ENCODE results near the gene FAM20A.

FAM20A gene

DNA sequence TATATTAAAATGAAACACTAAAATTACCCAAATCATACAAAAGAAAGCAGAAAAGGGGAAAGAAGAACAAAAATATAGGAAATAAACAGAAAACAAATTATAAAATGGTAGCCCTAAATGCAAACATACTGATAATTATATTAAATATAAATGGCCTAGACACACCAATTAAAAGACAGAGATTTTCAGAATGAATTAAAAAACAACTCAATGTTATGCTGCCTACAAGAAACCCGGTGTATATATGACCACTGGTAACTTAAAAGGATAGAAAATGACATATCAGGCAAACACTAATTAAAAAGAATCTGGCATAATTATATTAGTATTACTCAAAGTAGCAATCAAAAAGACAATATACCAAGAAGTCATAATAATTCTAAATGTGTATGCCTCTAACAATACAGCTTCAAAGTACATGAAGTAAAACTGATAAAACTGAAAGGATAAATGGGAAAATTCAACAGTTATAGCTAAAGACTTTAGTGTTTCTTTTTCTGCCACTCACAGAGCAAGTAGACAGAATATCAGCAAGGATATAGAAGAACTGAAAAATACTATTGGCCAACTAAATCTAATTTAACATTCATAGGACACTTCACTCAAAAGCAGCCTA is 7.5 kb upstream of the FAM20A start:
- no peak overlapping the region for H3K4me3 ChIP-seq (ENCODE audit: low read depth, low read length)
- H3K9me3 ChIP-seq (ENCODE audit: control insufficient read depth, insufficient read depth, low read length), result peaks cover 29% of the 10 kb centered on the region

GRCh38 chr17:68606451-68607307 is 5.5 kb upstream of the FAM20A start:
- Histone ChIP-seq H3K9ac (ENCODE audit: low read depth, low read length) (no peak overlapping the region), H3K4me1 (ENCODE audit: control insufficient read depth, insufficient read depth, low read length) (peaks cover 29% of the 10 kb centered on the region), H3K27ac (ENCODE audit: low read depth, low read length) (no peak overlapping the region), H3K4me3 (ENCODE audit: low read depth, low read length) (no peak overlapping the region), H3K9me3 (ENCODE audit: control insufficient read depth, insufficient read depth, low read length) (peaks cover 29% of the 10 kb centered on the region), H3K36me3 (ENCODE audit: control insufficient read depth, insufficient read depth, low read length) (no peaks in the 10 kb centered on the region), H3K27me3 (ENCODE audit: control insufficient read depth, insufficient read depth, low read length) (peaks cover 11% of the 10 kb centered on the region)

More for the DNA sequence above, 7.5 kb upstream of the FAM20A start:
- Histone ChIP-seq H3K27ac (ENCODE audit: low read depth, low read length) (no peak overlapping the region), H3K36me3 (ENCODE audit: control insufficient read depth, insufficient read depth, low read length) (no peaks in the 10 kb centered on the region), H3K4me1 (ENCODE audit: control insufficient read depth, insufficient read depth, low read length) (peaks cover 11% of the 10 kb centered on the region), H3K9ac (ENCODE audit: low read depth, low read length) (no peak overlapping the region), H3K27me3 (ENCODE audit: control insufficient read depth, insufficient read depth, low read length) (no peaks in the 10 kb centered on the region)

GRCh38 chr17:68605914-68606313 is 4.7 kb upstream of the FAM20A start:
- Histone ChIP-seq H3K27me3 (ENCODE audit: control insufficient read depth, insufficient read depth, low read length) (peaks cover 17% of the 10 kb centered on the region), H3K27ac (ENCODE audit: low read depth, low read length) (no peak overlapping the region), H3K9me3 (ENCODE audit: control insufficient read depth, insufficient read depth, low read length) (peaks cover 29% of the 10 kb centered on the region), H3K9ac (ENCODE audit: low read depth, low read length) (no peak overlapping the region), H3K4me1 (ENCODE audit: control insufficient read depth, insufficient read depth, low read length) (peaks cover 29% of the 10 kb centered on the region), H3K36me3 (ENCODE audit: control insufficient read depth, insufficient read depth, low read length) (no peaks in the 10 kb centered on the region), H3K4me3 (ENCODE audit: low read depth, low read length) (no peak overlapping the region)

DNA sequence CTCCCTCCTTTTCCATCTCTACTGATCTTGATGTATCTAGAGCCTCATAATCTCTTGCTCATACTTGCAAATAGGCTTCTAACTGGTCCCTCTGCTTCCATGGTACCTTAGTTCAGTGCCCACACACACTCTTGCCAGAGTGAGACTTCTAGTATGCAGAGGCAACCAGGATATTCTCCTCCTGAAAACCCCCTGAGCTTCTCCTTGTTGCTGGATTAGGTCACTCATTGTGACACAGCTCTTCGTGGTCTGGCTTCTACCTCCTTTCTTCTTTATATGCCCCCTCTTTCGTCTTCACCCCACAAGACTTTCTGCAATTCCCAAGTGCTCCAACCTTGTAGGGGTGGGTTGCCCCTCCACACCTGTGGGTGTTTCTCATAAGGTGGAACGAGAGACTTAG is 2.5 kb upstream of the FAM20A start:
- H3K9ac ChIP-seq (ENCODE audit: low read depth, low read length), result 0 out of 2 replicates have a peak overlapping the region, but pooled peaks have one; percentile 10
- H3K27me3 ChIP-seq (ENCODE audit: control insufficient read depth, insufficient read depth, low read length), result peaks cover 30% of the 10 kb centered on the region
- H3K9me3 ChIP-seq (ENCODE audit: control insufficient read depth, insufficient read depth, low read length), result peaks cover 10% of the 10 kb centered on the region
- H3K27ac ChIP-seq (ENCODE audit: low read depth, low read length), result peak overlapping the region; percentile 73
- H3K4me1 ChIP-seq (ENCODE audit: control insufficient read depth, insufficient read depth, low read length), result peaks cover 39% of the 10 kb centered on the region
- H3K4me3 ChIP-seq (ENCODE audit: low read depth, low read length), result no peak overlapping the region
- H3K36me3 ChIP-seq (ENCODE audit: control insufficient read depth, insufficient read depth, low read length), result no peaks in the 10 kb centered on the region; the same call in 1 of the 2 replicates

- Histone ChIP-seq H3K4me1 (ENCODE audit: control insufficient read depth, insufficient read depth, low read length) (peaks cover 40% of the 10 kb centered on the region), H3K4me3 (ENCODE audit: low read depth, low read length) (no peak overlapping the region), H3K27ac (ENCODE audit: low read depth, low read length) (no peak overlapping the region), H3K9me3 (ENCODE audit: control insufficient read depth, insufficient read depth, low read length) (peaks cover 4% of the 10 kb centered on the region; the same call in 1 of the 2 replicates), H3K9ac (ENCODE audit: low read depth, low read length) (no peak overlapping the region), H3K27me3 (ENCODE audit: control insufficient read depth, insufficient read depth, low read length) (peaks cover 30% of the 10 kb centered on the region), H3K36me3 (ENCODE audit: control insufficient read depth, insufficient read depth, low read length) (no peaks in the 10 kb centered on the region; the same call in 1 of the 2 replicates)
These were observed 1.9 kb upstream of the FAM20A start for GRCh38 chr17:68603027-68603426.

- Histone ChIP-seq H3K4me1 (ENCODE audit: control insufficient read depth, insufficient read depth, low read length) (peaks cover 40% of the 10 kb centered on the region), H3K9me3 (ENCODE audit: control insufficient read depth, insufficient read depth, low read length) (no peaks in the 10 kb centered on the region), H3K27me3 (ENCODE audit: control insufficient read depth, insufficient read depth, low read length) (peaks cover 30% of the 10 kb centered on the region), H3K9ac (ENCODE audit: low read depth, low read length) (no peak overlapping the region), H3K4me3 (ENCODE audit: low read depth, low read length) (no peak overlapping the region), H3K27ac (ENCODE audit: low read depth, low read length) (no peak overlapping the region), H3K36me3 (ENCODE audit: control insufficient read depth, insufficient read depth, low read length) (no peaks in the 10 kb centered on the region; the same call in 1 of the 2 replicates)
These were observed 1.1 kb upstream of the FAM20A start for GRCh38 chr17:68602289-68602688.

- Histone ChIP-seq H3K9ac (ENCODE audit: low read depth, low read length) (no peak overlapping the region), H3K27me3 (ENCODE audit: control insufficient read depth, insufficient read depth, low read length) (peaks cover 30% of the 10 kb centered on the region)
These were observed 560 bp upstream of the FAM20A start for GRCh38 chr17:68601565-68602288.

GRCh38 chr17:68600067-68600930 is 868 bp downstream of the FAM20A start:
- Histone ChIP-seq H3K9ac (ENCODE audit: low read depth, low read length) (peak overlapping the region; percentile 65), H3K4me3 (ENCODE audit: low read depth, low read length) (peak overlapping the region; percentile 73), H3K27me3 (ENCODE audit: control insufficient read depth, insufficient read depth, low read length) (peaks cover 30% of the 10 kb centered on the region), H3K27ac (ENCODE audit: low read depth, low read length) (peak overlapping the region; percentile 14), H3K9me3 (ENCODE audit: control insufficient read depth, insufficient read depth, low read length) (no peaks in the 10 kb centered on the region), H3K4me1 (ENCODE audit: control insufficient read depth, insufficient read depth, low read length) (peaks cover 38% of the 10 kb centered on the region), H3K36me3 (ENCODE audit: control insufficient read depth, insufficient read depth, low read length) (peaks cover 7% of the 10 kb centered on the region; the same call in 1 of the 2 replicates)

More at GRCh38 chr17:68601565-68602288, 560 bp upstream of the FAM20A start:
- Histone ChIP-seq H3K27ac (ENCODE audit: low read depth, low read length) (no peak overlapping the region), H3K4me1 (ENCODE audit: control insufficient read depth, insufficient read depth, low read length) (peaks cover 40% of the 10 kb centered on the region), H3K4me3 (ENCODE audit: low read depth, low read length) (peak overlapping the region; percentile 73), H3K9me3 (ENCODE audit: control insufficient read depth, insufficient read depth, low read length) (no peaks in the 10 kb centered on the region), H3K36me3 (ENCODE audit: control insufficient read depth, insufficient read depth, low read length) (peaks cover 4% of the 10 kb centered on the region; the same call in 1 of the 2 replicates)

DNA sequence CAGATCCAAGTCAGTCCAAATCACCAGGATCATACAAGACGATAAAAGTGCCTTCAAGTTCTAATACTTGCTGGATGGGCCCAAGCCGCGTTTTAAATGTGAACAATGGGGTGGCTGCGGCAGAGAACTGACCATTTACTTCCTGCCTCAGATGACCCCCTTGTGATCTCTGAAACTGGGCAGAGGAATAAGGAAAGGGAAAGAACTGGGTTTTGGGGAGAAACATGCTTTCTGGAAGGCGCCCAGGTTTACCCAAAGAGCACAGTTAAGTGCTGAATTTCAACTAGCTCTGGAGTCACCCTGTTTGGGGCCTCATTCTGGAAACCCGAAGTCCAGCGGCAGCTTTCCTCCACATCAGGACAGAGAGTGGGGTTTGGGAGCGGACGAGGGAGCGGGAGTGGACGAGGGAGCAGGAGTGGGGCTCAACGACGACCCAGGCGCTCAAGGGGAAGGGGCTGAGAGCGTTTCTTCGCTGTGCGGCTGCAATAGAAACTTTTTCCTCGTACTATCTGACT is 1.6 kb downstream of the FAM20A start:
- H3K27me3 ChIP-seq (ENCODE audit: control insufficient read depth, insufficient read depth, low read length), result peaks cover 30% of the 10 kb centered on the region
- peaks cover 7% of the 10 kb centered on the region; the same call in 1 of the 2 replicates for H3K36me3 ChIP-seq (ENCODE audit: control insufficient read depth, insufficient read depth, low read length)
- no peaks in the 10 kb centered on the region for H3K9me3 ChIP-seq (ENCODE audit: control insufficient read depth, insufficient read depth, low read length)
- peaks cover 31% of the 10 kb centered on the region for H3K4me1 ChIP-seq (ENCODE audit: control insufficient read depth, insufficient read depth, low read length)
- peak overlapping the region; percentile 65 for H3K9ac ChIP-seq (ENCODE audit: low read depth, low read length)
- H3K27ac ChIP-seq (ENCODE audit: low read depth, low read length), result peak overlapping the region; percentile 14
- peak overlapping the region; percentile 73 for H3K4me3 ChIP-seq (ENCODE audit: low read depth, low read length)

- peak overlapping the region; percentile 73 for H3K4me3 ChIP-seq (ENCODE audit: low read depth, low read length)
These were observed 2.1 kb downstream of the FAM20A start for GRCh38 chr17:68599091-68599490.

More at GRCh38 chr17:68599091-68599490, 2.1 kb downstream of the FAM20A start:
- H3K9ac ChIP-seq (ENCODE audit: low read depth, low read length), result peak overlapping the region; percentile 32; the same call in 1 of the 2 replicates
- H3K27me3 ChIP-seq (ENCODE audit: control insufficient read depth, insufficient read depth, low read length), result peaks cover 30% of the 10 kb centered on the region
- H3K9me3 ChIP-seq (ENCODE audit: control insufficient read depth, insufficient read depth, low read length), result no peaks in the 10 kb centered on the region
- no peak overlapping the region for H3K27ac ChIP-seq (ENCODE audit: low read depth, low read length)
- peaks cover 31% of the 10 kb centered on the region for H3K4me1 ChIP-seq (ENCODE audit: control insufficient read depth, insufficient read depth, low read length)
- peaks cover 7% of the 10 kb centered on the region; the same call in 1 of the 2 replicates for H3K36me3 ChIP-seq (ENCODE audit: control insufficient read depth, insufficient read depth, low read length)
